GM19035 (cell line): ENCODE results near the gene FBXO15.

Experiments
- ATAC-seq: cut with Tn5 transposase; IDR thresholded peaks from one replicate; pipeline ENCODE4 v1.9.1; 2021; ENCODE audit not compliant: unreplicated experiment

FBXO15 gene

GRCh38 chr18:74147779-74148542 is at the start of gene FBXO15, which contains the start of gene TIMM21:
Gene FBXO15 (minus strand): TSS chr18:74147834. CDS start chr18:74147785, 49 bp downstream.
Gene TIMM21 (plus strand): TSS chr18:74148523. CDS start chr18:74148809, 286 bp downstream.
- peak; percentile 86 for ATAC-seq

DNA sequence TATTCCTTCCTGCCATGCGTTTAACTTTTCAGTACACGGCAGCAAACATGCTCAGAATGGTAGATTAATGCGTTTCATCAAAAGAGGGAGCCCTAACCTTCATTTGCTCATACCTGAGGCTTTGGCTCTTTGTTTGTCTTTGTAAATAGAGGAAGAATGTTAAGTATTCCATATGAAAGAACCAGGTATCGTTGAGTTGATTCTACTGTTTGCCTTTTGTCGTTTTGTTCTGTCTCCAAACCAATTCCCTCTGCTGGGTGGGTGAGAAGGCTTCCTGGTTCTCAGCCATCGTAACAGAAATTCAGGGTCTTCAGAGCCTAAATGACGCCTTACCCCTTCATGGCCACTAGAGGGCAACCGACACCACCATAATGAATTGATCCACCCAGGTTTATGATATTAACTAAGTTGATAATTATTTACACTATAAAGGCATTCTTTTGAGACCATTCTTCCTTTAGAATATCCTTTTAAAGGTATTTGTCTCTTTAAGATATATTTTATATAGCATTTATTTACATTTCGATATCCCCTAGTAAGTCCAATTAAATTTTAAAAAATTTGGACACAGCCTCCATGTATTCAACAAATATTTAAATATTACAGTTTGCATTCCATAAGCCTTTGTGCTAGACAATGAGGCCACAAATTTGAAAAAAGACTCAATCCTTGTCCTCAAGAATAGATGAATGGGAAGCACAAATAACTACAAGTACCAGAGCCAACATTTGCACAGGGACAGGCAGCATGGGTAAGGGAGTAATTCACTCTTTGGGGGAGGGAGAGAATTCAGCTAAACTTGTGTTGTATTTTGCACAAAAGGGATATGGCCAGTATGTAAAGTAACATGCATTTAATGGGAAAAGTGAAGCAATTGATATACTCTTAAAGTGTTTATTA is 48.8 kb upstream of the FBXO15 start:
- peak; percentile 85 for ATAC-seq

DNA sequence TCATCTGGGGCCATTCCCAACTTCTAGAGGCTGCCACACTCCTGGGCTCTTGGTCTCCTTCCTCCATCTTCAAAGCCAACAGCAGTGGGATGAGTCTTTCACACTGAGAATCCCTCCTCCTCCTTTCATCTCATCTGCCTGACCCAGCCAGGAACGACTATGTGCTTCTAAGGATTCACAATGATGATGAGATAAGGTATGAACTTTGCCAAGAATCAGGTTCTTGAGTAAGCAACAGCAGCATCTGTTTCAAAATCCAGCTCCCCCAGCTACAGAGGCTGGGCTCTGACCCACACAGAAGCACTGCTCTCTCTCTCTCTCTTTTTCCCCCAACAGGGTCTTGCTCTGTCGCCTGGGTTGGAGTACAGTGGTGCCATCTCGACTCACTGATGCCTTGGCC is 47.1 kb upstream of the FBXO15 start:
- no peak for ATAC-seq

- no peak for ATAC-seq
These were observed 43.9 kb upstream of the FBXO15 start for GRCh38 chr18:74191577-74191976.

DNA sequence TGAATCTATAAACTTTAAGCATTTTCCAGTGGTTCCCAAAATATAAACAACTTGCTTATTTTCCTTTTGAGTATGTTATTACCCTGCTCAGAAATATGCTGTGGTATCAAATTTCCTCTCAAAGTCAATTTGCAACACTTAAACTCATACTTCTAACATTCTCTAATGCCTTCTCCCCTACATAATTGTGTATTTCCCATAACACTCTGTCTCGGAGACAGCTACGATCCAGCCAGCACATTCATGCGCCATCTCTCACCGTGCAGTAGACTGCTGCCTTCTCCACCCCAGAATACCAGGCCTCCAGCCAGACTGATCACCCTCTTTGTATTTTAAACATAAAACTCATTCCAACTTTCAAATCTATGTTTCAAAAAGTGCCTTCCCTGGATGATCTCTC is 42.5 kb upstream of the FBXO15 start:
- no peak for ATAC-seq

DNA sequence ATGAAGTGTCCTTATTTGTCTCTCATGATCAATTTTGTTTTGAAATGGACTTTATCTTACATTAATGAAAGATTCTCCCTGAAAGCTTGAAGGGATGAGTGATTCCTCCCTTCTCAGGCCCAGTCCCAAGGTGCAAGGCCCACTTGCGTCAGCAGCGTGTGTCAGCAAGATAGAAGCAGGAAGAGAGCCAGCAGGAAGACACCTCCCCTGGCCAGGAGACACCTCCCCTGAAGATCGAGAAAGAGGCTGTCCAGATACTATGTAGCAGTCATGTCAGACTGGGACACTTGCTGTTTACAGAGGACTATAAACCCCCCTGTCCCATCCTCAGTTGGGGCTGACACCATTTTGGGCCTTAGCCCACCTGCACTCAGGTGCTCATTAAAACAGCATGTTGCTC is 39.0 kb upstream of the FBXO15 start:
- no peak for ATAC-seq

DNA sequence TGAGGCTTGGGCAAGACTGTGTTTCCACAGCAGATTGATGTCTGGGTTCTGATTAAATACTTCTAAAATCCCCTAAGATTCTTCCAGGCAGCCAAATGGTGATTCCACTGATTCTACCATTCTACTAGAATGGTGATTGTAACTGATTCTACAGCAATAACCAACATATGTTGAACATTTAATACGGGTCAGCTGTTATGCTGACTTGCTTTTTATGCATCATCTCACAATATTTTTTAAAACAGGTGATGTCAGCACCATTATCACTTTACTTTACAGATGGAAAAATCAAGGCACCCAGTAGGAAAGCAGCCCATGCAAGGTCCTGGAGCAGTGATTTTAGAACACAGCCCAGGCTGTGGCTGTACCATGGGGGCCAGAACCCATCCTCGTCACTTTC is 38.2 kb upstream of the FBXO15 start:
- ATAC-seq: no peak

DNA sequence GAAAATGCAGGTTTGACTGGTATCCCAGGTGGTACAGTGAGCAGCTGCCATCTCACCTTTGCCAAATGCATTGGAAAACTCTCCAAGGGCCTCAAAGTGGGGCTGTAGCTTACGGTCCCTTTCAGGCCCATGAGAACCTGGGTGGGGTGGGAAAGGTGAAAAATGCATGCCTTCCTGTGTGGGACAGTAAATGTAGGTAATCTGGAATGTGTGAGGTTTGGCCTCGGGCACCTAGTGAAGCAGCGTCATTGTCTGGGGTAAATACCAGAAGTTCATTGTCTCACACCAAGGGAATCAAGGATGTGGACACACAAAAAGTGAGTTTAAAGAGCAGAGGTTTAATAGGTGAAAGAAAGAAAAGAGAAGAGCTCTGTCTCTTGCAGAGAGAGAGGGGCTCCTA is 37.2 kb upstream of the FBXO15 start:
- ATAC-seq: no peak

GRCh38 chr18:74183130-74183529 is 35.5 kb upstream of the FBXO15 start:
- no peak for ATAC-seq

DNA sequence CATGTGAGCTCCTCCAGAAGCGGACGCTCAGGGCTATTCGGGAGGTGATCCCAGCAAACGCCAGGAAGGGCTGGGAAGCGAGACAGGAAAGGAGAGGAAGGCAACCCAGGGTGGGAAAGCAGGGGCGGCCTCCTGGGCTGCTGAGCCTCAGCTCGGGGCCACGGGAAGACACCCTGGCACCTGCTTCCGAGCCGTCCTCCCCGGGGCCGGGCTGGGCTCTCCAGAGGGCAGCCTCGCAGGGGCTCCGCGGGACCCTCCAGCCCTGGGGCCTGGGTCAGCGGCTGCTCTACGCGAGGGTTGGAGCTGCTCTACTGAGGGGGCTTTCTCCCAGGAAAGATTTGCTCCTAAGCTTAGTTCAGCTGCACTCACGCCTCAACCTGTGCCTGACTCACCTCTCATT is 34.7 kb upstream of the FBXO15 start:
- ATAC-seq: no peak

DNA sequence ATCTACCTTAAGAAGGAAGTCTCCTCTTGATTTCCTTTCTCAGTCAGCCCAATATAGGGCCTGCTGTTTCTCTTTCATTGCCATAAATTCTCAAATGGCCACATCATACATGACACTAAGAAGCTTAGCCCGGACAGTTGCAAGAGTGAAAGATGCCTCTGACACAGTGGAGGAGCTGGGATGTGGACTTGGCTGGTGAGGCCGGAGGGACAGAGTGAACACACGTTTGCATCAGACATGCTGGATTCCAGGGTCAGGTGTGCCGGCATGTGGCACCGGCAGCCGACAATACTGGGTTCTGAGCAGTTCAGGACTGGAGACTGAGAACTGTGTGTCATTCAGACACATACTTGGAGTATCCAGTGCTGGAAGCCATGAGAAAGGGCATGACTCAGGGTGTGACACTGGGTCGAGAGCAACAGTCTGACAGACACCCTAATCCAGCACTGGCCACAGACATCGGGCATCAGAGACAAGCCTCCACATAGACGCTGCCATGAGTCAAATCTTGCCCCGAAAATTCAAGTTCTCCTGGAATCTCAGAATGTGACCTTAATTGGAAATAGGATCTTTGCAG is 32.1 kb upstream of the FBXO15 start:
- no peak for ATAC-seq

- no peak for ATAC-seq
These were observed 31.2 kb upstream of the FBXO15 start for GRCh38 chr18:74178884-74179283.

GRCh38 chr18:74175658-74176057 is 28.0 kb upstream of the FBXO15 start:
- ATAC-seq: no peak

DNA sequence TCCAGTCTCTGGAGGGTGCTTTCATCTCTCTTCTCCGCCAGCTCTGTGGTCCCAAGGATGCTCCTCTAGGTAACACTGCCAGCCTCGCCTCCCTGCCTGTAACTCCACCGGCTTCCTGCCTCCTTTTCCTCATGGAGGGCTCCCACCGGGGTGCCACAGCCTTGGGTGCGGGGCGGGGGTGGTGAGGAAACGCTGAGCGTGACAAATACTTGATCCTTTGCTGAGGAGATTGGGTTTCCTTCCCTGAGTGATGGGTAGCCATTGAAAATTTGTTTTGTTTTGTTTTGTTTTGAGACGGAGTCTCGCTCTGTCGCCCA is 25.8 kb upstream of the FBXO15 start:
- no peak for ATAC-seq

DNA sequence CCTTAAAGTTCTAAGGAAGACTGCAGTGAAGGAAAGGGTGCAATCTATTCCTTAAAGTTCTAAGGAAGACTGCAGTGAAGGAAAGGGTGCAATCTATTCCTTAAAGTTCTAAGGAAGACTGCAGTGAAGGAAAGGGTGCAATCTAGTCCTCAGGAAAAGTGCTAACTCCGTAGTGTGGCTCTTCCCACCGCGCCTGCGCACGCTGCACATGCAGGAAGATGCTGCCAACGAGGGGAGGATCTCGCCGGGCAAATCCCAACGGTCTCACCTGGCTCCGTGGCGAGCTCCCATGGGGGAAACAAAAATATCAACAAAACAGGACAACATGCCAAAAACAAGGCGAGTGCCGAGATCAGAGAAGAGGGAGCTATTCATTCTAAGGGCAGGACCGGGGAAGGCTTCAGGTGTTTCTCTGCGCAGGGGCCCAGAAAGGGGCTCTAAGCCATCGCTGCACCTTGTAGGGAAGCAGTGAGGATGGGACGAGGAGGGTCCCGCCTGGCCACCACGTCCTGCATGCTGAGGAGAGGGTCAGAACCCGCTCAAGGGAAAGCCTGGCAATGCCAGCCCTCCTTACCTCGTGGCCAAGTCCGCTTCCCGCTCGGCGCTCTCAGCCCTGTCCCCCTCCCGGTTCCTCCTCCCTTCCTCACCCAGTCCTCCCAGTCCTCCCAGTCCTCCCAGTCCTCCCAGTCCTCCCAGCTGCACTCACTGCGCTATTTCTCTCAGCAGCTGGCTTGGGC is 25.2 kb upstream of the FBXO15 start:
- ATAC-seq: no peak

- ATAC-seq: peak; percentile 98
These were observed 24.4 kb upstream of the FBXO15 start for GRCh38 chr18:74171910-74172606.

DNA sequence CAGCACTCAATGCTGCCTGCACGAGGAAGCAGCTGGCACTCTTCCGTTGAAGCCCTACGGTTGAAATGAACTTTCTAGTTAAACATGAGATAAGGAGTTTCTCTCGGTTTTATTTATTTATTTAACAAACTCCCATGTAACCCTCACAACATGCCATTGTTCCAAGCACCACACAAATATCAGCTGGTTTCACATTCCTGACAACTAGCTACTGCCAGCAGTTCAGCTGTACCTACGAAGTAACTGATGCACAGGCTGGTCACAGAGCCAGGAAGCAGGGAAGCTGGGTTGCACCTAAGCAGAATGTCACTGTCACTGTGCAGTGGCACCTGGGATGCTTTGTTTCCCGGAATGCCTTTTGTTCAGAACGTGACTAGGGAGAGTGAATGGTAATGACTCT is 18.8 kb upstream of the FBXO15 start:
- ATAC-seq: no peak

- ATAC-seq: no peak
These were observed 15.5 kb upstream of the FBXO15 start for GRCh38 chr18:74163019-74163660.

- ATAC-seq: no peak
These were observed 7.6 kb upstream of the FBXO15 start for GRCh38 chr18:74155276-74155675.

DNA sequence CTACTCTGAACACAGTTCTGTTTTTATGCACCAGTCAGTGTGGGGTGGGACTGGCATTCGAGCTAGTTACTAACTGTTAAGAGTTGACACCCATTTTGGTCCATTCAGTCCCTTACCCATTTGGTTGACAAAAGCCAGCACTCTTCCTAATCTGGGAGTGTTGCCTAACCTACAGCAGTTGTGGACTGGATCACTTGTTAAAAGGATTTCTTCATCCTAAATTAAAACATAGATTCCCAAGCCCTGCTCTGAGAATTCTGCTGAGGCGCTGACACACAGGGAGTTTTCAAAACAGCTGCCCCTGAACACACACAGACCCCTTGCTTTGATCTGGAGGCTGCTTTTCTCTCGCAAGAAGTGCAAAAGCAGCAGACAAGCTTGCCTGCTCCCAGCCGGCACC is 7.1 kb upstream of the FBXO15 start:
- ATAC-seq: no peak
